ENCODE measurements around the gene EFCC1. TPM values are rescaled to one million over a fixed set of nuclear protein-coding genes. Genes with fewer than 3 reads are reported as not detected.

EFCC1 gene
- total and polyA plus RNA-seq, 2 of the 8 experiments (the other 6 are each of a cell fraction or from before 2014, with no cell fraction given), result 0.14 to 0.37 TPM

GRCh38 chr3:129039271-129040038, 38.4 kb downstream of the EFCC1 start:
- no peak overlapping the region for H2BK120ac ChIP-seq (replicated peaks; ENCODE audit: low read depth, low read length)
- H3K4me2 ChIP-seq (ENCODE audit: insufficient read depth in 1 of 2, low read depth in 2 of 2, low read length in 2 of 2), result no peak overlapping the region
- no peak overlapping the region for H2AFZ ChIP-seq (ENCODE audit: low read length)
- H3K4me1 ChIP-seq (replicated peaks in 1 of 4; ENCODE audit: control insufficient read depth in 3 of 4, insufficient read depth in 4 of 4, low read length in 3 of 4), result peaks cover 2 to 15% (median 5%) of the 10 kb centered on the region in 4 experiments; a peak in 6 of 7 replicates
- ChIA-PET POLR2A (ENCODE audit: partially characterized antibody) (interaction anchor here (1.2 kb wide), 1 partner anchor 277 kb away, joined by 4 read pairs; a partner anchor contains a TSS), CTCF (ENCODE audit: partially characterized antibody) (interaction anchor here (0.5 to 8.4 kb wide), 11 partner anchors 8 to 68 kb away, joined by 3 to 84 read pairs (median 3); no protein-coding TSS in a partner anchor)
- no peaks in the 10 kb centered on the region for H3K36me3 ChIP-seq (ENCODE audit: control insufficient read depth in 2 of 4, insufficient read depth in 4 of 4, low read length in 3 of 4)
- H3K23ac ChIP-seq (ENCODE audit: insufficient read length), result no peak overlapping the region
- H4K91ac ChIP-seq (replicated peaks; ENCODE audit: insufficient read length, low read length), result peak overlapping the region; percentile 52
- no peaks in the 10 kb centered on the region; a peak in 1 of 7 replicates for H3K27me3 ChIP-seq (replicated peaks in 1 of 4; ENCODE audit: control insufficient read depth in 3 of 4, extremely low read depth in 1 of 4, insufficient read depth in 3 of 4, low read length in 3 of 4)
- H3K9me3 ChIP-seq (ENCODE audit: insufficient read depth in 2 of 2, low read depth in 1 of 2, low read length in 1 of 2), result no peaks in the 10 kb centered on the region
- no peak overlapping the region for H2BK20ac ChIP-seq (ENCODE audit: low read length)
- H2BK15ac ChIP-seq (ENCODE audit: low read length), result peak overlapping the region; percentile 94
- no peak for FAIRE-seq
- no peak overlapping the region for H3K27ac ChIP-seq (ENCODE audit: low read depth, low read length)
- H4K5ac ChIP-seq (ENCODE audit: insufficient read length, low read depth, low read length), result no peak overlapping the region
- H4K20me1 ChIP-seq (replicated peaks in 1 of 2; ENCODE audit: control insufficient read depth in 1 of 2, insufficient read depth in 2 of 2, low read length in 2 of 2), result no peaks in the 10 kb centered on the region
- no peaks in the 10 kb centered on the region for H3K23me2 ChIP-seq (ENCODE audit: low read depth, low read length)
- no peak overlapping the region; the same call in 1 of the 2 replicates for H2BK12ac ChIP-seq (ENCODE audit: low read depth, low read length)
- no peak overlapping the region for H3K9ac ChIP-seq (replicated peaks in 1 of 4; ENCODE audit: extremely low read depth in 1 of 4, low read depth in 3 of 4, low read length in 3 of 4)
- H2AK5ac ChIP-seq (ENCODE audit: low read depth, low read length), result peak overlapping the region; percentile 65; the same call in 1 of the 2 replicates
- H3K56ac ChIP-seq (replicated peaks; ENCODE audit: insufficient read length, low read depth, low read length), result no peak overlapping the region
- 88% methylated on average over 14 of the region's 14 CpGs; no CpG with 5 or more reads in 1 of the 2 experiments for WGBS, 2 experiments (ENCODE audit: extremely low coverage in 1 of 2, insufficient coverage in 1 of 2, insufficient read length in 1 of 2, insufficient replicate concordance in 2 of 2, low coverage in 1 of 2, low lambda C conversion rate in 2 of 2, missing lambda C conversion rate in 1 of 2)
- H3K4me3 ChIP-seq (ENCODE audit: extremely low read depth in 1 of 4, insufficient read depth in 2 of 4, low read depth in 3 of 4, low read length in 4 of 4), result no peak overlapping the region
- H3K18ac ChIP-seq (ENCODE audit: extremely low read depth, low read length), result no peak overlapping the region; the same call in 1 of the 2 replicates
- no peaks in the 10 kb centered on the region for H3K79me2 ChIP-seq (ENCODE audit: control insufficient read depth in 1 of 2, insufficient read depth in 2 of 2, low read length in 2 of 2)
- DNase-seq (ENCODE audit: low read depth in 1 of 2, low spot score in 2 of 2), result no peak
- no peak overlapping the region for H2BK5ac ChIP-seq (ENCODE audit: low read depth, low read length)
- H3K4ac ChIP-seq (replicated peaks; ENCODE audit: insufficient read length, low read depth, low read length), result no peak overlapping the region
- H4K8ac ChIP-seq (ENCODE audit: extremely low read depth, insufficient read depth, low read length), result peak overlapping the region; percentile 43
- no peak overlapping the region for H3K14ac ChIP-seq (ENCODE audit: insufficient read length)
- no peaks in the 10 kb centered on the region for H3K79me1 ChIP-seq (ENCODE audit: low read depth, low read length)
